SW480 (cell line): ENCODE data around the gene BRD4.
A peak's percentile ranks its signal among the peaks of the same experiment; 100 is the strongest.

Source experiments
- DNase-seq: peaks from one replicate; pipeline ENCODE4 v3.0.0-alpha.2; 2016; ENCODE audit warnings: low spot score

BRD4 gene

GRCh38 chr19:15188851-15189250, 143.5 kb downstream of the BRD4 start:
- no peak for DNase-seq

- DNase-seq: peak; percentile 56
Observed at GRCh38 chr19:15187026-15188007, 145.0 kb downstream of the BRD4 start.
